ENCODE data around the gene UGCG.

DNA sequence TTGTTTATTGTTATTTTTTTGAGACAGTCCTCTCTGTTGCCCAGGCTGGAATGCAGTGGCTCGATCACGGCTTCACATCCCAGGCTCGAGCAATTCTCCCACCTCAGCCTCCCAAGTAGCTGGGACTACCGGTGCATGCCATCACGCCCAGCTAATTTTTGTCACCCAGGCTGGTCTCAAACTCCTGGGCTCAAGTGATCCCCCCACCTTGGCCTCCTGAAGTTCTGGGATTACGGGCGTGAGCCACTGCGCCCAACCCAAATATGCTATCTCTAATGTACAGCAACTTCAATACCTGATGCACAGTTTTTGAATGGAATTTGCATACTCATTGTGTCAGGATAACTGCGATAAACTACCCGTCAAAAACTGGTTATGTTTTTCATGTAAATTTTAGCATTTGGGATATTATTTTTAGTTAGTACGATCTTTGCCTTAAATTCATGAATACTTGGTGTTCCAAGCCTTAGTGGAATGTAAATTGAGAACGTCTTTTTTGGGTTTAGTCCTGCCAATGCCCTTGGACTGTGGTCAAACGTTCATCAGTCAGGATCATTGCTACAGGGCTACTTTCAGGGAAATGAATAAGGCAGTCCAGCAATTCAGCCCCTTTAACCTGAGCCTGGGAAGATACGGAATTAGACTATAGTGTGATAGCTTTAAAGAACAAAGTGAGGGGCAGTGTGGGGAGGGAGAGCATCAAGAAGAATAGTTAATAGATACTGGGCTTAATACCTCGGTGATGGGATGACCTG lies 4.4 kb downstream of the UGCG start:
- TF ChIP-seq CTCF (IDR thresholded peaks at IDR 0.05) = no peak
- TF ChIP-seq POLR2A (IDR thresholded peaks at IDR 0.05) = no peak

Measured in testis (tissue), 2 donors.